GM08714 (cell line): ENCODE results near the gene DOCK4.

Experiments used
- H3K4me3 ChIP-seq: fragments of 200-500 bp; sonication (Bioruptor generic); 2 replicates; pipeline ENCODE4 v1.5.1; 2014; ENCODE audit warnings: mild to moderate bottlenecking, low read length, inconsistent platforms
- ZNF274 ChIP-seq: IDR thresholded peaks from 2 replicates; pipeline ENCODE4 v1.6.1; 2012; ENCODE audit warnings: mild to moderate bottlenecking, low read depth, low read length

Gene DOCK4

GRCh38 chr7:112206991-112207592 lies 893 bp upstream of the DOCK4 start:
- peak overlapping the region; percentile 89 for H3K4me3 ChIP-seq
- TF ChIP-seq ZNF274, result no peak

GRCh38 chr7:112205343-112206237 lies 609 bp downstream of the DOCK4 start:
- no peak for TF ChIP-seq ZNF274
- H3K4me3 ChIP-seq, result peak overlapping the region; percentile 72

- no peak for TF ChIP-seq ZNF274
- peak overlapping the region; percentile 72 for H3K4me3 ChIP-seq
These were observed 1.5 kb downstream of the DOCK4 start for GRCh38 chr7:112204499-112205342.

- H3K4me3 ChIP-seq, result no peak overlapping the region
- no peak for TF ChIP-seq ZNF274
These were observed 2.8 kb downstream of the DOCK4 start for GRCh38 chr7:112203365-112203739.

GRCh38 chr7:112202816-112203215 lies 3.4 kb downstream of the DOCK4 start:
- no peak overlapping the region for H3K4me3 ChIP-seq
- no peak for TF ChIP-seq ZNF274

- TF ChIP-seq ZNF274, result no peak
These were observed 4.4 kb downstream of the DOCK4 start for GRCh38 chr7:112201839-112202238.

GRCh38 chr7:112201411-112201810 lies 4.8 kb downstream of the DOCK4 start:
- no peak overlapping the region for H3K4me3 ChIP-seq
- no peak for TF ChIP-seq ZNF274

More at GRCh38 chr7:112201839-112202238, 4.4 kb downstream of the DOCK4 start:
- H3K4me3 ChIP-seq, result no peak overlapping the region

GRCh38 chr7:112199672-112200071 lies 6.5 kb downstream of the DOCK4 start:
- no peak for TF ChIP-seq ZNF274
- no peak overlapping the region for H3K4me3 ChIP-seq

- H3K4me3 ChIP-seq, result no peak overlapping the region
- TF ChIP-seq ZNF274, result no peak
These were observed 7.1 kb downstream of the DOCK4 start for GRCh38 chr7:112199035-112199655.

GRCh38 chr7:112197322-112197721 lies 8.9 kb downstream of the DOCK4 start:
- no peak overlapping the region for H3K4me3 ChIP-seq
- TF ChIP-seq ZNF274, result no peak

- TF ChIP-seq ZNF274, result no peak
- no peak overlapping the region for H3K4me3 ChIP-seq
These were observed 10.5 kb downstream of the DOCK4 start for GRCh38 chr7:112195717-112196116.

- H3K4me3 ChIP-seq, result no peak overlapping the region
- no peak for TF ChIP-seq ZNF274
These were observed 12.2 kb downstream of the DOCK4 start for GRCh38 chr7:112193915-112194502.

GRCh38 chr7:112192236-112193154 lies 13.7 kb downstream of the DOCK4 start:
- no peak for TF ChIP-seq ZNF274
- no peak overlapping the region for H3K4me3 ChIP-seq

GRCh38 chr7:112190120-112190519 lies 16.1 kb downstream of the DOCK4 start:
- H3K4me3 ChIP-seq, result no peak overlapping the region
- no peak for TF ChIP-seq ZNF274
